Colonic mucosa (tissue), 4 donors: ENCODE results near the gene SPATA45. TPM values are rescaled to one million over a fixed set of nuclear protein-coding genes. Genes with fewer than 3 reads are reported as not detected.
"Not testable (repeated sequence)": the region's sequence is repeated elsewhere in the genome, so short reads cannot be mapped to it uniquely, and the experiment has no call there.

ENCODE experiments used
- DNase-seq: peaks from one replicate; pipeline ENCODE4 v3.0.0-alpha.2; 2020
- H3K27ac ChIP-seq: fragments of 200-600 bp; one replicate; pipeline ENCODE4 v1.8.0; 2021
- H3K27me3 ChIP-seq: fragments of 200-600 bp; one replicate; pipeline ENCODE4 v1.8.0; 2021
- H3K36me3 ChIP-seq: fragments of 200-600 bp; one replicate; pipeline ENCODE4 v1.8.0; 2021
- H3K4me1 ChIP-seq: fragments of 200-600 bp; one replicate; pipeline ENCODE4 v1.8.0; 2021; ENCODE audit warnings: mild to moderate bottlenecking
- H3K4me3 ChIP-seq: fragments of 200-600 bp; one replicate; pipeline ENCODE4 v1.8.0; 2021
- H3K9ac ChIP-seq, 2 donors: one replicate each; pipeline ENCODE4 v1.7.0; 2013; ENCODE audit warnings: control low read depth in 2 of 2, low read depth in 2 of 2, low read length in 2 of 2
- H3K9me3 ChIP-seq: fragments of 200-600 bp; one replicate; pipeline ENCODE4 v1.8.0; 2021
- CTCF ChIP-seq: fragments of 200-600 bp; IDR thresholded peaks from one replicate; pipeline ENCODE4 v1.8.0; 2022; ENCODE audit warnings: antibody characterized with exemption, mild to moderate bottlenecking
- intact Hi-C: fragments of 100-400 bp; cut with DNase I; formaldehyde crosslinking; loops from one replicate; pipeline ENCODE4 v1.14.1; 2022
- total RNA-seq, 2 donors: library from RNA; stranded (reverse); fragmentation: NEBNext Ultra II Directional in 1 of 2; extraction: Animal tissue kit (Norgen Biotek cat#: 25700) in 1 of 2; gene quantifications; one replicate each; pipeline ENCODE4 v1.2.1, GENCODE V29; 2021
- donor health status: healthy.
- donor health status: DM: no; HTN: no; CAD: no.
- donor health status: DM: no; HTN: no; CAD: no.

The SPATA45 gene
- total RNA-seq, 2 donors from 2014 or later: not detected

GRCh38 chr1:212852105-212852688 lies 4.7 kb upstream of the SPATA45 start:
- no peak overlapping the region for H3K4me3 ChIP-seq
- intact Hi-C loops: no loop called here
- TF ChIP-seq CTCF: no peak
- H3K4me1 ChIP-seq: peaks cover 5% of the 10 kb centered on the region
- H3K9me3 ChIP-seq: no peaks in the 10 kb centered on the region
- no peak overlapping the region for H3K27ac ChIP-seq
- H3K27me3 ChIP-seq: no peaks in the 10 kb centered on the region
- no peak overlapping the region for H3K9ac ChIP-seq
- no peaks in the 10 kb centered on the region for H3K36me3 ChIP-seq
- no peak for DNase-seq

GRCh38 chr1:212844521-212844920 lies 2.9 kb downstream of the SPATA45 start:
- H3K9me3 ChIP-seq, H3K9ac ChIP-seq, H3K27me3 ChIP-seq, H3K4me1 ChIP-seq, DNase-seq, H3K27ac ChIP-seq, intact Hi-C loops, H3K4me3 ChIP-seq, H3K36me3 ChIP-seq: not testable (repeated sequence)

GRCh38 chr1:212838145-212838544 lies 9.3 kb downstream of the SPATA45 start:
- H3K27me3 ChIP-seq: no peaks in the 10 kb centered on the region
- TF ChIP-seq CTCF: no peak
- no peaks in the 10 kb centered on the region for H3K4me1 ChIP-seq
- intact Hi-C loops: no loop called here
- no peak for DNase-seq
- H3K9ac ChIP-seq: no peak overlapping the region
- no peaks in the 10 kb centered on the region for H3K9me3 ChIP-seq
- no peak overlapping the region for H3K27ac ChIP-seq
- no peaks in the 10 kb centered on the region for H3K36me3 ChIP-seq
- no peak overlapping the region for H3K4me3 ChIP-seq

GRCh38 chr1:212833211-212834207 lies 13.9 kb downstream of the SPATA45 start:
- H3K4me3 ChIP-seq, intact Hi-C loops, H3K27me3 ChIP-seq, H3K36me3 ChIP-seq, H3K9me3 ChIP-seq, H3K4me1 ChIP-seq, H3K9ac ChIP-seq: not testable (repeated sequence)
- peak overlapping the region; percentile 65 for H3K27ac ChIP-seq
- DNase-seq: peak; percentile 74

- Histone ChIP-seq H3K9me3 (no peaks in the 10 kb centered on the region), H3K9ac (no peak overlapping the region), H3K27ac (peak overlapping the region; percentile 27), H3K4me3 (no peak overlapping the region), H3K27me3 (no peaks in the 10 kb centered on the region), H3K36me3 (no peaks in the 10 kb centered on the region), H3K4me1 (peaks cover 4% of the 10 kb centered on the region)
- no peak for DNase-seq
- intact Hi-C loops: no loop called here
- TF ChIP-seq CTCF: no peak
These were observed 19.1 kb downstream of the SPATA45 start for GRCh38 chr1:212828395-212828794.

- no peak overlapping the region for H3K9ac ChIP-seq
- no peaks in the 10 kb centered on the region for H3K9me3 ChIP-seq
- peaks cover 4% of the 10 kb centered on the region for H3K4me1 ChIP-seq
- DNase-seq: peak; percentile 39
- no peak for TF ChIP-seq CTCF
- no peaks in the 10 kb centered on the region for H3K36me3 ChIP-seq
- H3K4me3 ChIP-seq: no peak overlapping the region
- intact Hi-C loops: no loop called here
- H3K27me3 ChIP-seq: no peaks in the 10 kb centered on the region
- peak overlapping the region; percentile 27 for H3K27ac ChIP-seq
These were observed 19.6 kb downstream of the SPATA45 start for GRCh38 chr1:212827831-212828278.
